Peyer's patch (tissue), 4 donors: ENCODE measurements around the gene B4GALT1.

Experiments used
- CTCF ChIP-seq, 6 experiments: fragments of 450-650 bp in 4 of 6; fragments of 200-600 bp in 2 of 6; sonication (generic) in 1 of 6; IDR thresholded peaks; one replicate each; pipeline ENCODE4 v1.5.1; 2017 to 2019; ENCODE audit warnings: antibody characterized with exemption in 6 of 6, mild to moderate bottlenecking in 3 of 6, moderate library complexity in 1 of 6
- POLR2A ChIP-seq, 2 donors: fragments of 450-650 bp; IDR thresholded peaks; one replicate each; pipeline ENCODE4 v1.5.1; 2017; ENCODE audit warnings: antibody characterized with exemption in 2 of 2, mild to moderate bottlenecking in 2 of 2, moderate library complexity in 2 of 2

GRCh38 chr9:33113799-33114547 is 53.2 kb downstream of the B4GALT1 start:
- no peak for TF ChIP-seq CTCF (IDR thresholded peaks at IDR 0.05)
- TF ChIP-seq POLR2A (IDR thresholded peaks at IDR 0.05): no peak
